ENCODE data around the gene MRPS27. TPM values are rescaled to one million over a fixed set of nuclear protein-coding genes. Genes with fewer than 3 reads are reported as not detected.

The MRPS27 gene
- total RNA-seq, 1 donor from 2014 or later = 54.7 TPM

- no peak overlapping the region for H3K27ac Mint-ChIP-seq
- H3K36me3 Mint-ChIP-seq (ENCODE audit: insufficient read depth) = peaks cover 10% of the 10 kb centered on the region
- no peaks in the 10 kb centered on the region for H3K27me3 Mint-ChIP-seq
- TF ChIP-seq CTCF (IDR thresholded peaks at IDR 0.05; ENCODE audit: unreplicated experiment) = no peak
- H3K9me3 Mint-ChIP-seq (ENCODE audit: low read depth) = no peaks in the 10 kb centered on the region
- no peak for DNase-seq (ENCODE audit: low spot score, unreplicated experiment)
- H3K4me3 Mint-ChIP-seq (ENCODE audit: low read depth) = no peak overlapping the region
- no peaks in the 10 kb centered on the region for H3K4me1 Mint-ChIP-seq (ENCODE audit: low read depth)
Measured at GRCh38 chr5:72364951-72365350, 44.9 kb upstream of the MRPS27 start.

GRCh38 chr5:72364171-72364570, 44.1 kb upstream of the MRPS27 start:
- no peak overlapping the region for H3K27ac Mint-ChIP-seq
- H3K4me3 Mint-ChIP-seq (ENCODE audit: low read depth) = no peak overlapping the region
- DNase-seq (ENCODE audit: low spot score, unreplicated experiment) = no peak
- H3K36me3 Mint-ChIP-seq (ENCODE audit: insufficient read depth) = peaks cover 12% of the 10 kb centered on the region
- H3K9me3 Mint-ChIP-seq (ENCODE audit: low read depth) = no peaks in the 10 kb centered on the region
- TF ChIP-seq CTCF (IDR thresholded peaks at IDR 0.05; ENCODE audit: unreplicated experiment) = no peak
- no peaks in the 10 kb centered on the region for H3K4me1 Mint-ChIP-seq (ENCODE audit: low read depth)
- no peaks in the 10 kb centered on the region for H3K27me3 Mint-ChIP-seq

GRCh38 chr5:72363166-72363802, 43.2 kb upstream of the MRPS27 start:
- Mint-ChIP-seq H3K27me3 (no peaks in the 10 kb centered on the region), H3K4me1 (ENCODE audit: low read depth) (no peaks in the 10 kb centered on the region), H3K27ac (no peak overlapping the region), H3K36me3 (ENCODE audit: insufficient read depth) (peaks cover 13% of the 10 kb centered on the region), H3K9me3 (ENCODE audit: low read depth) (no peaks in the 10 kb centered on the region), H3K4me3 (ENCODE audit: low read depth) (no peak overlapping the region)
- no peak for DNase-seq (ENCODE audit: low spot score, unreplicated experiment)
- TF ChIP-seq CTCF (IDR thresholded peaks at IDR 0.05; ENCODE audit: unreplicated experiment) = no peak

- H3K27ac Mint-ChIP-seq = no peak overlapping the region
- H3K4me3 Mint-ChIP-seq (ENCODE audit: low read depth) = no peak overlapping the region
- DNase-seq (ENCODE audit: low spot score, unreplicated experiment) = no peak
- no peaks in the 10 kb centered on the region for H3K4me1 Mint-ChIP-seq (ENCODE audit: low read depth)
- no peak for TF ChIP-seq CTCF (IDR thresholded peaks at IDR 0.05; ENCODE audit: unreplicated experiment)
- peaks cover 15% of the 10 kb centered on the region for H3K36me3 Mint-ChIP-seq (ENCODE audit: insufficient read depth)
- no peaks in the 10 kb centered on the region for H3K27me3 Mint-ChIP-seq
- no peaks in the 10 kb centered on the region for H3K9me3 Mint-ChIP-seq (ENCODE audit: low read depth)
Measured at GRCh38 chr5:72359886-72360285, 39.8 kb upstream of the MRPS27 start.

- TF ChIP-seq CTCF (IDR thresholded peaks at IDR 0.05; ENCODE audit: unreplicated experiment) = no peak
Measured at GRCh38 chr5:72358925-72359324, 38.9 kb upstream of the MRPS27 start.

More at GRCh38 chr5:72358925-72359324, 38.9 kb upstream of the MRPS27 start:
- Mint-ChIP-seq H3K4me1 (ENCODE audit: low read depth) (no peaks in the 10 kb centered on the region), H3K4me3 (ENCODE audit: low read depth) (no peak overlapping the region), H3K27me3 (no peaks in the 10 kb centered on the region), H3K9me3 (ENCODE audit: low read depth) (no peaks in the 10 kb centered on the region), H3K36me3 (ENCODE audit: insufficient read depth) (peaks cover 15% of the 10 kb centered on the region), H3K27ac (no peak overlapping the region)
- no peak for DNase-seq (ENCODE audit: low spot score, unreplicated experiment)

Data from progenitor cell of endocrine pancreas (in vitro differentiated cells).